K562 (cell line): ENCODE data around the gene TLE4. TPM values are rescaled to one million over a fixed set of nuclear protein-coding genes. Genes with fewer than 3 reads are reported as not detected.

ENCODE experiments used
- ATAC-seq: fragments of 200-7000 bp; cut with Tn5 transposase; 3 replicates; pipeline ENCODE4 v1.9.1; 2020; ENCODE audit warnings: moderate library complexity
- BruUV-seq: library from RNA; stranded (reverse); fragments of 400-500 nt; replicated peaks from 2 replicates; lab custom pipeline; 2021; lab: Mats Ljungman, UMichigan
- CTCF ChIA-PET: fragments of 300-600 bp; formaldehyde crosslinking; extraction: SDS; loops from one replicate; lab custom pipeline; 2021; ENCODE audit warnings: low intra/inter-chr PET ratio; lab: Yijun Ruan, JAX
- POLR2A ChIA-PET: fragments of 300-600, 350-650 bp; sonication (Branson Sonifier 250); formaldehyde crosslinking; extraction: SDS; loops from one replicate; lab custom pipeline; 2021; ENCODE audit warnings: antibody characterized with exemption, inconsistent platforms; lab: Yijun Ruan, JAX
- DNase-seq, 4 experiments: peaks; one replicate each; pipeline versions ENCODE4 v3.0.0 to v3.0.0-alpha.2; 2011 to 2018; ENCODE audit warnings: low spot score in 3 of 4, mixed read lengths in 3 of 4; ENCODE audit errors: extremely low read depth in 1 of 4
- FAIRE-seq: peaks from 2 replicates; lab custom pipeline; 2011; peaks lifted over from hg19 to GRCh38; lab: Jason Lieb, UNC
- H2AFZ ChIP-seq: 2 replicates; pipeline ENCODE4 v1.6.0; 2011; ENCODE audit warnings: low read depth, low read length, control low read depth, inconsistent platforms
- H3K27ac ChIP-seq: fragments of 200-600 bp; 3 replicates; pipeline ENCODE4 v1.8.0; 2011; ENCODE audit warnings: low read depth, mild to moderate bottlenecking, control low read depth, inconsistent platforms, low read length, moderate library complexity, mixed read lengths; ENCODE audit errors: extremely low read depth
- H3K27me3 ChIP-seq, 2 experiments: fragments of 300-600 bp in 1 of 2; 2 replicates in 1 of 2; 3 replicates in 1 of 2; pipeline versions ENCODE4 v1.6.0 to v1.8.0; 2011; ENCODE audit warnings: inconsistent platforms in 2 of 2, low read length in 2 of 2, mild to moderate bottlenecking in 1 of 2, mixed read lengths in 1 of 2, moderate library complexity in 1 of 2; ENCODE audit not compliant: control insufficient read depth in 2 of 2, insufficient read depth in 2 of 2
- H3K36me3 ChIP-seq: fragments of 300-600 bp; 3 replicates; pipeline ENCODE4 v1.8.0; 2011; ENCODE audit warnings: mild to moderate bottlenecking, low read length, inconsistent platforms; ENCODE audit not compliant: control insufficient read depth, insufficient read depth
- H3K4me1 ChIP-seq, 2 experiments: fragments of 200-600 bp in 1 of 2; replicated peaks in 1 of 2; 2 replicates in 1 of 2; 3 replicates in 1 of 2; pipeline versions ENCODE4 v1.5.1 to v1.8.0; 2011; ENCODE audit warnings: inconsistent platforms in 2 of 2, low read length in 2 of 2, mild to moderate bottlenecking in 1 of 2, mixed read lengths in 1 of 2, moderate library complexity in 1 of 2; ENCODE audit not compliant: control insufficient read depth in 2 of 2, insufficient read depth in 2 of 2
- H3K4me2 ChIP-seq: 2 replicates; pipeline ENCODE4 v1.6.1; 2011; ENCODE audit warnings: low read length, control low read depth, inconsistent platforms, mixed read lengths; ENCODE audit not compliant: insufficient read depth
- H3K4me3 ChIP-seq: fragments of 200-600 bp; sonication (generic), shearing (Covaris generic); 2 replicates; pipeline ENCODE4 v1.5.1; 2016; ENCODE audit warnings: control low read depth, inconsistent platforms
- H3K79me2 ChIP-seq: fragments of 200-600 bp; 3 replicates; pipeline ENCODE4 v1.8.0; 2011; ENCODE audit warnings: low read length, inconsistent platforms; ENCODE audit not compliant: control insufficient read depth, insufficient read depth
- H3K9ac ChIP-seq, 2 experiments: 2 replicates each; pipeline versions ENCODE4 v1.6.0 to v1.6.1; 2011; ENCODE audit warnings: low read depth in 2 of 2, low read length in 2 of 2, control low read depth in 1 of 2, inconsistent platforms in 1 of 2, mild to moderate bottlenecking in 1 of 2, mixed read lengths in 1 of 2; ENCODE audit not compliant: insufficient read depth in 1 of 2
- H3K9me1 ChIP-seq: one replicate; pipeline ENCODE4 v1.6.0; 2011; ENCODE audit warnings: inconsistent platforms, mild to moderate bottlenecking, low read length, moderate library complexity; ENCODE audit not compliant: control insufficient read depth, insufficient read depth
- H3K9me3 ChIP-seq: replicated peaks from 2 replicates; pipeline ENCODE4 v1.5.1; 2011; ENCODE audit warnings: low read depth, low read length, inconsistent platforms; ENCODE audit not compliant: control insufficient read depth, insufficient read depth
- H4K20me1 ChIP-seq: replicated peaks from 2 replicates; pipeline ENCODE4 v1.6.1; 2011; ENCODE audit warnings: low read length, inconsistent platforms, mixed read lengths; ENCODE audit not compliant: control insufficient read depth, insufficient read depth
- LCOR ChIP-seq: sonication (generic); formaldehyde crosslinking; IDR thresholded peaks from 2 replicates; pipeline ENCODE4 v1.8.0; 2022; ENCODE audit warnings: mild to moderate bottlenecking, missing genetic modification reagents
- SRSF1 ChIP-seq: fragments of 200-400 bp; formaldehyde crosslinking; IDR thresholded peaks from 2 replicates; pipeline ENCODE4 v1.6.1; 2017; ENCODE audit warnings: mild to moderate bottlenecking, low read depth, low read length, moderate library complexity
- WGBS: fragments of 100-300 bp; shearing (Covaris generic); methylation state at CpG from one replicate; pipeline ENCODE4 v1.1.6; 2016; ENCODE audit warnings: low coverage, mixed read lengths; ENCODE audit not compliant: insufficient coverage; ENCODE audit errors: missing lambda C conversion rate; 5-methylcytosine and 5-hydroxymethylcytosine counted together
- in situ Hi-C: fragments of 300-500 bp; cut with MboI; formaldehyde crosslinking; loops from 4 replicates; pipeline ENCODE4 v1.15.0; 2018; ENCODE audit warnings: inconsistent platforms, mixed read lengths
- intact Hi-C: fragments of 100-400 bp; cut with micrococcal nuclease; formaldehyde crosslinking; loops from 2 replicates; pipeline ENCODE4 v1.14.2; 2022
- polyA plus RNA-seq, 8 experiments: library from polyadenylated mRNA; depleted of rRNA in 4 of 8; stranded (reverse) in 5 of 8; unstranded in 3 of 8; fragments of >200 nt; fragmentation: Nextera tagmentation in 2 of 8; fragmentation: Illumina TruSeq in 1 of 8; extraction: Ambion mirVana in 2 of 8; extraction: Trizol in 1 of 8; gene quantifications; 2 replicates each; pipeline versions ENCODE4 v1.2.1 to v1.2.3, GENCODE V29; 2011 to 2014; ENCODE audit warnings: inconsistent platforms in 1 of 8, missing spikeins in 1 of 8
- total RNA-seq, 7 experiments: library from RNA; depleted of rRNA in 6 of 7; stranded (reverse); fragments of >200 nt in 6 of 7; fragmentation: Illumina TruSeq in 2 of 7; extraction: Trizol in 2 of 7; gene quantifications; 2 replicates each; pipeline versions ENCODE4 v1.2.1 to v1.2.3, GENCODE V29; 2011 to 2021; ENCODE audit warnings: low replicate concordance in 1 of 7
- TF ChIP-seq, protein P1 (sequence below), 2 experiments: fragments of 450-650 bp; IDR thresholded peaks; 2 replicates each; pipeline ENCODE4 v1.6.1; 2018; ENCODE audit warnings: mild to moderate bottlenecking in 2 of 2, low read depth in 1 of 2; ENCODE audit not compliant: partially characterized antibody in 2 of 2

The TLE4 gene
- total and polyA plus RNA-seq, 9 of the 15 experiments (the other 6 are each of a cell fraction or from before 2014, with no cell fraction given), result 1.1 to 8.8 (median 5.7) TPM

DNA sequence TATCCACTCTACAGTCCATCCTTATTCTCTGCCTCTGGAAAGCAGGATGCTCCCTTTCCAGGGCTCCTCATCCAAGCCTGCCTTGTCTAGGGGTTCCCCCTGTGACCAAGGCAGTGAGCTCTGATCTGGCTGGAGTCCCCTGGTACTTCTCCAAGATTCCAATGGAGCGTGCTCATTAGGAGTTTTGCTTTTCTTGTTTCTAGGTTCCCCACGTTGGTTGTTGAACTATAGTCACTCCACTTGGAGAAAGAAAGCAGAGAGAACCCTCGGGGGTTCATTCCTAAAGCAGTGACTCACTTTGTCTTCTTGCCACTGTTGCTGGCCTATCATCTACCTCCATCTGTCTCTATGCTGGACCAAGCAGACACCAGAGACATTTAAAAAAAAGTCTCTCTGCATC, 192.6 kb downstream of the TLE4 start:
- no peak overlapping the region for H3K4me3 ChIP-seq
- no peak for TF ChIP-seq LCOR (CRISPR knock-in tag)
- TF ChIP-seq, protein P1, sequence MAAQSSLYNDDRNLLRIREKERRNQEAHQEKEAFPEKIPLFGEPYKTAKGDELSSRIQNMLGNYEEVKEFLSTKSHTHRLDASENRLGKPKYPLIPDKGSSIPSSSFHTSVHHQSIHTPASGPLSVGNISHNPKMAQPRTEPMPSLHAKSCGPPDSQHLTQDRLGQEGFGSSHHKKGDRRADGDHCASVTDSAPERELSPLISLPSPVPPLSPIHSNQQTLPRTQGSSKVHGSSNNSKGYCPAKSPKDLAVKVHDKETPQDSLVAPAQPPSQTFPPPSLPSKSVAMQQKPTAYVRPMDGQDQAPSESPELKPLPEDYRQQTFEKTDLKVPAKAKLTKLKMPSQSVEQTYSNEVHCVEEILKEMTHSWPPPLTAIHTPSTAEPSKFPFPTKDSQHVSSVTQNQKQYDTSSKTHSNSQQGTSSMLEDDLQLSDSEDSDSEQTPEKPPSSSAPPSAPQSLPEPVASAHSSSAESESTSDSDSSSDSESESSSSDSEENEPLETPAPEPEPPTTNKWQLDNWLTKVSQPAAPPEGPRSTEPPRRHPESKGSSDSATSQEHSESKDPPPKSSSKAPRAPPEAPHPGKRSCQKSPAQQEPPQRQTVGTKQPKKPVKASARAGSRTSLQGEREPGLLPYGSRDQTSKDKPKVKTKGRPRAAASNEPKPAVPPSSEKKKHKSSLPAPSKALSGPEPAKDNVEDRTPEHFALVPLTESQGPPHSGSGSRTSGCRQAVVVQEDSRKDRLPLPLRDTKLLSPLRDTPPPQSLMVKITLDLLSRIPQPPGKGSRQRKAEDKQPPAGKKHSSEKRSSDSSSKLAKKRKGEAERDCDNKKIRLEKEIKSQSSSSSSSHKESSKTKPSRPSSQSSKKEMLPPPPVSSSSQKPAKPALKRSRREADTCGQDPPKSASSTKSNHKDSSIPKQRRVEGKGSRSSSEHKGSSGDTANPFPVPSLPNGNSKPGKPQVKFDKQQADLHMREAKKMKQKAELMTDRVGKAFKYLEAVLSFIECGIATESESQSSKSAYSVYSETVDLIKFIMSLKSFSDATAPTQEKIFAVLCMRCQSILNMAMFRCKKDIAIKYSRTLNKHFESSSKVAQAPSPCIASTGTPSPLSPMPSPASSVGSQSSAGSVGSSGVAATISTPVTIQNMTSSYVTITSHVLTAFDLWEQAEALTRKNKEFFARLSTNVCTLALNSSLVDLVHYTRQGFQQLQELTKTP (IDR thresholded peaks at IDR 0.05; ENCODE audit: low read depth in 1 of 2, partially characterized antibody in 2 of 2), result no peak
- TF ChIP-seq SRSF1, result no peak
- TF ChIP-seq, all 486 proteins: peak for 0
- in situ Hi-C loops (no loop called here), intact Hi-C loops (no loop called here)
- no peaks in the 10 kb centered on the region for H3K27me3 ChIP-seq
- no peak overlapping the region for H3K27ac ChIP-seq
- H3K36me3 ChIP-seq, result no peaks in the 10 kb centered on the region
- H3K4me1 ChIP-seq, result no peaks in the 10 kb centered on the region
- no peak for ATAC-seq
- H3K4me2 ChIP-seq, result no peak overlapping the region
- no peaks in the 10 kb centered on the region for H3K79me2 ChIP-seq
- H3K9me3 ChIP-seq, result no peaks in the 10 kb centered on the region
- H3K9me1 ChIP-seq, result no peaks in the 10 kb centered on the region
- no peak overlapping the region for H3K9ac ChIP-seq
- no peaks in the 10 kb centered on the region for H4K20me1 ChIP-seq
- CTCF ChIA-PET, result no interaction called here
- H2AFZ ChIP-seq, result no peak overlapping the region
- POLR2A ChIA-PET, result no interaction called here
- DNase-seq, result no peak
- WGBS, result 0% methylated on average over 3 of the region's 3 CpGs
- no TSS peak for BruUV-seq
- no peak for FAIRE-seq
